Ecto neural progenitor cell (in vitro differentiated cells): ENCODE measurements around the gene GGA1.
A peak's percentile ranks its signal among the peaks of the same experiment; 100 is the strongest.
"Not testable (repeated sequence)": the region's sequence is repeated elsewhere in the genome, so short reads cannot be mapped to it uniquely, and the experiment has no call there.

Source experiments
- DNase-seq: peaks from one replicate; pipeline ENCODE4 v3.0.0-alpha.2; 2018; ENCODE audit warnings: low spot score

GGA1 gene

DNA sequence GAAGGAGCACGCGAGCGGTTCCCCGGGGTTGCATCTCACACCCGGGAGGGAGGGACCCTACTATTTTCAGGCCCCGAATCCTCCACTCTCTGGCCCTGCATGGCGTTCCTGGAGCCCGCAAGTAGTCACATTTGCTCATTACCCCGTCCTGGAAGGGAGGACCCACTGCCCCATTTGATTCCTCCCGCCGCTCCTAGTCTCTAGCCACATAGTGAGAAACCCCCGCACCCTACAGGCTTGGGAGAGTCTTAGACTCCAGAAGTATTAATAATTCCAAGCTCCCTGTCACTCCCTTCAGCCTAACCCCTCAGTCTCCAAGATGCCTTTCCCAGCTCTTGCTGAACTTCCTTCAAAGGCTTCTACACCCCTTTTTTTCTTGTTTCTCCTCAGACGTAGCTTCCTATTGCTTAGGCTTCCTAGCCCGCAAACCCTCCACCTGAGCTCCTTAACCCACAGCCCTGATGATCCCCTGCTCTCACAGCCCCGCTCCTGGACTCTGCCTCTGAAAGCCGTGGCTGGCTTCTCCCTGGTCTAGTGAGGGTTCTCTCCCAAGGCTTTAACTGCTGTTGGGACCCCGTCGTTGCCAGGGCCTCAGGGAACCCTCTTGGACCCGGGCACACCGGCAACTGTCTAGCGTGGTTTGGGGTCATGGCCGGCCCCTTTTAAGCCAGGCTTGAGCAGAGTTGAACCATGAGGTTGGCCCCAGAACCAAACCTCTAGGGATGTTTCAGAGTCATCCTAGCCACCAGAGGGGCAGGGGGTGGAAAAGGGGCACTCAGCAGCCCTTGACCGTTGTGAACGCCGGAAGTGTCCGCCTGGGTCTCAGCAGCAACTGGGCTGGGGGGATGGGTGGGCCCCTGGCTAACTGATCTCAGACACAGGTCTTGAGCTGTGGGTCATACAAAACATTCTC is 862 bp downstream of the GGA1 start:
- DNase-seq, result no peak

DNA sequence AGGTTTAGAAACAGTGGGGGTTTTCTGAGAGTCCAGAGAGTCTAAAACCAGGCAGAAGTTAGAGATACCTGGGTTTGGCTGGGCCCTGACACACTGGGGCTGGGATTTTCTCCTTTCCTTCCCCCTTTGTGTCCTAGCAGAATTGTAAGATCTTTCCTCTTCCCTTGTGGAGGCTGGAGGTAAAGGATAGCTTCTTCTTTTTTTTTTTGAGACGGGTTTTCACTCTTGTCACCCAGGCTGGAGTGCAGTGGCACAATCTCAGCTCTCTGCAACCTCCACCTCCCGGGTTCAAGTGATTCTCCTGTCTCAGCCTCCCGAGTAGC is 1.5 kb downstream of the GGA1 start:
- not testable (repeated sequence) for DNase-seq

GRCh38 chr22:37610480-37611129 is 2.0 kb downstream of the GGA1 start:
- no peak for DNase-seq

DNA sequence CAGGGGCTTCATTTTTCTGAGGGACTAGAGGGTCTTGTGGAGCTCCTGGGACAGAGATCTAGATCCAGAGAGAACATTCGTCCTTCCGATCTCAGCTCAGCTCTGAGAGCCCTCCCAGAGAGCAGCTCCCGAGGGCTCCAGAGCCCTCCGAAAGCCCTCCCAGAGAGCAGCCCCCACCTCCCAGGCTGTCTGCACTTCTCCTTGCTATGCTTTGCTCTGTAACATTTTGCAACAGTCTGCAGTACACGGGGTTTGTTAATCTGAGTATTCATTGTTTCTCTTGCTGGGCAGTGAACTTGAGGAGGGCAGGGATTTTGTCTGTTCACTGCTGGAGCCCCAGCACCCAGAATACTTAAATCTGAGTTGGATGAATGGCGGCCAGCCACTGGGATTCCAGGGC is 2.6 kb downstream of the GGA1 start:
- no peak for DNase-seq

- no peak for DNase-seq
Observed at GRCh38 chr22:37616201-37617083, 7.8 kb downstream of the GGA1 start.

DNA sequence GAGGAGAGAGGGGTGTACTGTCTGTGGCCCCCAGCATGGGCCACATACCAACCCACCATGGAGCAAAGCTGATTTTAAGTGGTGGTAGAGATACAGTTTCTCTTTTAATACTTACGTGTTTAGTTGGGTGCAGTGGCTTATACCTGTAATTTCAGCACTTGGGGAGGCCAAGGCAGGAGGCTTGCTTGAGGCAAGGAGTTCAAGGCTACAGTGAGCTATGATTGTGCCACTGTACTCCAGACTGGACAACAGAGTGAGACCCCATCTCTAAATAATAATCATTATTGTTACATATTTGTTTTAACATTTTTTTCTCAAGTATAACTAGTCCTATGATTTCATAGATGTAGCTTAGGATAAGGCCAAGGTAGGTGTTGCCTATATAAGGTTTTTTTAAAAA is 8.8 kb downstream of the GGA1 start:
- DNase-seq, result no peak

GRCh38 chr22:37618072-37618656 is 9.5 kb downstream of the GGA1 start:
- DNase-seq, result no peak

GRCh38 chr22:37618674-37619073 is 10.0 kb downstream of the GGA1 start:
- DNase-seq, result no peak

- DNase-seq, result no peak
Observed at GRCh38 chr22:37619991-37620390, 11.4 kb downstream of the GGA1 start.

DNA sequence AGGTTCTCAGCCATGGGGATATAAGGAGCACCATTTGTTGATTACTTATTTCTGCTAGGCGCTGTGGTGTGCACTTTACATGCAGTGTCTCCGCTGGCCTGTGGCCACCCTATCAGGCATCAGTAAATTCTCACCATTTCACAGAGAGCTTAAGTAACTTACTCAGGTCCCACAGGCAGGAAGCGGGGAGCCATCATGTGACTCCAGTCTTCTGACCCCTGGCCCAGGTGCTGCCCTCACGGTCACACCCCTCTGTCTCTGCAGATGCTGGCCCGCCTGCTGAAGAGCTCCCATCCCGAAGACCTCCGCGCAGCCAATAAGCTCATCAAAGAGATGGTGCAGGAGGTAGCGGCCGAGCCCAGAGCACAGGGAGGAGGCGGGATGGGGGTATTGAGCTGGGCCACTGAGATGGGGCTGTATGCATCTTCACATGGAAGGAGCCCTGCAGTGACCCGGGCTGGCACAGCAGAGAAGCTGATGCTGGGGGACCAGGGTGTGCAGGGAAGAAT is 12.8 kb downstream of the GGA1 start:
- DNase-seq, result no peak

- DNase-seq, result peak; percentile 85
Observed at GRCh38 chr22:37623075-37624016, 14.7 kb downstream of the GGA1 start.

- no peak for DNase-seq
Observed at GRCh38 chr22:37624017-37624365, 15.4 kb downstream of the GGA1 start.

- no peak for DNase-seq
Observed at GRCh38 chr22:37624876-37625275, 16.2 kb downstream of the GGA1 start.

DNA sequence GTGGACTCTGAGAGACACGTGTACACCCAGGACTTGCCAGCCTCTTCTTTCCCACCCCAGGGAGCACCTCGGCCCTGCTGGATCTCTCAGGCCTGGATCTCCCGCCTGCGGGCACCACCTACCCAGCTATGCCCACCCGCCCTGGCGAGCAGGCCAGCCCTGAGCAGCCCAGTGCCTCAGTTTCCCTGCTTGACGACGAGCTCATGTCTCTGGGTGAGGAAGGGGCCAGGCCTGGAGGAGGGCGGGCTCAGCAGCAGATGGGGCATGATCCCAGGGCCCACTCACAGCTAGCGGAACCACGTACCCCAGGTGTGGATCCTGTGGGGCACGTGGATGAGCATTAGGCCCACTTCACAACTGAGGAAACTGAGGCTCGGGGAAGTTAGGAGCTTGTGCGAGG is 17.1 kb downstream of the GGA1 start:
- no peak for DNase-seq

DNA sequence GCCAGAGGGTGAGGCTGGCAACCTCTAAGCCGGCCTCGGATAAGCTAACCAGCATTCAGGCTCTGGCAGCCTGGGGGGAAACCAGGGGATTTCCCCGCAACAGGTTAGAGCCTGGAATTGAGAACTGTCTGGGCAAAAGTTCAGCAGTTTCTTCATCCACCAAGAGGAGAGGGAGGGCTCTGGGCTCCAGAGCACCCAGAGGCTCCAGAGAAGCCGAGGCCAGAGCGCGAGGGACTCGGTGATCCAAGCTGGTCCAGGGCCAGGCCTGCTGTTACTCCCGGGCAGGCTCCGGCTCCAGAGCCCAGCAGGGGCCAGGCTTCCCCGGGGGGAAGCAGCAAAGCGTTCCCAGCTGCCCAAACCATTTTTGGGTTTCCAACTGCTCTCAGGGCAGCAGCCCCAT is 17.5 kb downstream of the GGA1 start:
- DNase-seq, result no peak

GRCh38 chr22:37626556-37627075 is 18.0 kb downstream of the GGA1 start:
- no peak for DNase-seq

- DNase-seq, result no peak
Observed at GRCh38 chr22:37627121-37627520, 18.5 kb downstream of the GGA1 start.

- no peak for DNase-seq
Observed at GRCh38 chr22:37627545-37627944, 18.9 kb downstream of the GGA1 start.

- no peak for DNase-seq
Observed at GRCh38 chr22:37628830-37629229, 20.2 kb downstream of the GGA1 start.

DNA sequence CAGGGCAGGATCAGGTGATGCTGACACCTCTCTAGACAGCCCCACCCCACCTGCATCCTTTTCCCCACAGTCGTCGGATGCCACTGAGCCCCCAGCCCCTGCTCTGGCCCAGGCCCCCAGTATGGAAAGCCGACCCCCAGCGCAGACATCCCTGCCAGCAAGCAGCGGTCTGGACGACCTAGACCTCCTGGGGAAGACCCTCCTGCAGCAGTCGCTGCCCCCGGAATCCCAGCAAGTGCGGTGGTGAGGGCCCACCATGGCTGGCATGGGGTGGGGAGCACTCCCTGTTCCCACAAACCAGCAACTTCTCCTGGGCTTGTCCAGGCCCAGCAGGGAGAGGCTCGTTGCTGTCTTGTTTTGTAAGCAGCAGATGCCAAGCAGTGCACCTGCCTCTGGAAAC is 21.3 kb downstream of the GGA1 start:
- no peak for DNase-seq
